ENCODE data around the gene PAF1. TPM values are rescaled to one million over a fixed set of nuclear protein-coding genes. Genes with fewer than 3 reads are reported as not detected.

Gene PAF1
- total RNA-seq, 1 experiment from 2014 or later, result 38.0 TPM

- no peak for DNase-seq
- H2AFZ ChIP-seq (ENCODE audit: low read length), result no peak overlapping the region
These were observed 22.5 kb upstream of the PAF1 start for GRCh38 chr19:39413272-39413910.

More at GRCh38 chr19:39413272-39413910, 22.5 kb upstream of the PAF1 start:
- Histone ChIP-seq H2BK20ac (ENCODE audit: low read depth, low read length, poor library complexity, severe bottlenecking) (no peak overlapping the region), H4K8ac (replicated peaks; ENCODE audit: insufficient read length, low read depth, low read length) (no peak overlapping the region), H2BK5ac (ENCODE audit: insufficient read length, low read length) (no peak overlapping the region), H3T11ph (ENCODE audit: low read length) (no peak overlapping the region), H3K9ac (ENCODE audit: extremely low read depth, insufficient read length, low read length) (peak overlapping the region; percentile 85), H3K4ac (ENCODE audit: low read depth, low read length) (no peak overlapping the region; the same call in 1 of the 2 replicates), H3K56ac (ENCODE audit: insufficient read length, low read depth, low read length) (no peak overlapping the region), H3K27ac (ENCODE audit: insufficient read length, low read depth, low read length) (no peak overlapping the region), H3K18ac (ENCODE audit: insufficient read length, low read depth, low read length) (peak overlapping the region; percentile 83), H3K9me3 (ENCODE audit: control insufficient read depth, low read depth, low read length) (no peaks in the 10 kb centered on the region), H4K91ac (ENCODE audit: insufficient read length, low read depth, low read length) (no peak overlapping the region), H3K4me1 (ENCODE audit: insufficient read depth, low read length) (peaks cover 4% of the 10 kb centered on the region; the same call in 1 of the 2 replicates), H3K14ac (ENCODE audit: insufficient read depth, low read length) (peak overlapping the region; percentile 74), H2BK12ac (ENCODE audit: insufficient read length, low read depth, low read length) (no peak overlapping the region), H3K79me2 (ENCODE audit: insufficient read depth, low read length) (peaks cover 6% of the 10 kb centered on the region; the same call in 1 of the 2 replicates), H3K23ac (ENCODE audit: insufficient read length, low read depth, low read length) (no peak overlapping the region), H3K27me3 (ENCODE audit: insufficient read depth, low read length) (no peaks in the 10 kb centered on the region), H4K5ac (ENCODE audit: insufficient read length, low read depth, low read length) (no peak overlapping the region), H3K4me2 (ENCODE audit: insufficient read depth, insufficient read length, low read length) (peak overlapping the region; percentile 89), H3K23me2 (ENCODE audit: insufficient read length, low read depth, low read length, poor library complexity, severe bottlenecking) (peaks cover 7% of the 10 kb centered on the region), H2BK15ac (ENCODE audit: low read depth, low read length) (no peak overlapping the region), H2AK5ac (ENCODE audit: insufficient read length, low read length) (no peak overlapping the region), H2BK120ac (ENCODE audit: low read depth, low read length, poor library complexity, severe bottlenecking) (peak overlapping the region; percentile 26), H4K20me1 (ENCODE audit: control insufficient read depth, insufficient read depth, insufficient read length) (peaks cover 2% of the 10 kb centered on the region), H3K79me1 (ENCODE audit: insufficient read depth, low read depth, low read length, poor library complexity, severe bottlenecking) (peaks cover 6% of the 10 kb centered on the region)
- no peak for TF ChIP-seq CTCF (conservative IDR thresholded peaks at IDR 0.05)
- Mint-ChIP-seq H3K36me3 (ENCODE audit: insufficient read depth in 1 of 3, low read depth in 3 of 3) (peaks cover 16 to 47% (median 32%) of the 10 kb centered on the region in 3 experiments), H3K27ac (peak overlapping the region; percentile 95 to 96 (median 96)), H3K27me3 (ENCODE audit: low read depth) (peaks cover 1% of the 10 kb centered on the region; the same call in 1 of the 2 replicates), H3K4me3 (peak overlapping the region; percentile 96 to 97), H3K4me1 (peaks cover 34 to 43% of the 10 kb centered on the region in 2 experiments), H3K9me3 (no peaks in the 10 kb centered on the region; a peak in 1 of 5 replicates)
- no CpG with 5 or more reads among the region's 54 CpGs for WGBS (ENCODE audit: extremely low coverage, insufficient read length, low lambda C conversion rate)
